Nephron progenitor cell (in vitro differentiated cells): ENCODE results near the gene INHBE.
A peak's percentile ranks its signal among the peaks of the same experiment; 100 is the strongest.

Source experiments
- DNase-seq: peaks from one replicate; pipeline ENCODE4 v3.0.0; 2021
- H3K27ac Mint-ChIP-seq: 2 replicates; pipeline ENCODE4 v1.8.0; 2021; ENCODE audit warnings: mild to moderate bottlenecking, moderate library complexity, mixed read lengths
- H3K27me3 Mint-ChIP-seq: 2 replicates; pipeline ENCODE4 v1.8.0; 2021; ENCODE audit warnings: mild to moderate bottlenecking, low read depth, mixed read lengths; ENCODE audit not compliant: poor library complexity
- H3K36me3 Mint-ChIP-seq: 2 replicates; pipeline ENCODE4 v1.8.0; 2021; ENCODE audit warnings: low read depth, mixed read lengths
- H3K4me1 Mint-ChIP-seq: 2 replicates; pipeline ENCODE4 v1.8.0; 2021; ENCODE audit warnings: mixed read lengths
- H3K4me3 Mint-ChIP-seq: 2 replicates; pipeline ENCODE4 v1.8.0; 2021; ENCODE audit warnings: mild to moderate bottlenecking, moderate library complexity, mixed read lengths
- H3K9me3 Mint-ChIP-seq: 2 replicates; pipeline ENCODE4 v1.8.0; 2021; ENCODE audit warnings: mild to moderate bottlenecking, moderate library complexity, mixed read lengths
- CTCF ChIP-seq: fragments of 200-600 bp; sonication (generic); IDR thresholded peaks from 2 replicates; pipeline ENCODE4 v1.5.0; 2021; ENCODE audit warnings: antibody characterized with exemption

Gene INHBE

GRCh38 chr12:57456737-57457490, 1.8 kb downstream of the INHBE start:
- Mint-ChIP-seq H3K27ac (no peak overlapping the region), H3K9me3 (no peaks in the 10 kb centered on the region), H3K4me1 (peaks cover 77% of the 10 kb centered on the region), H3K27me3 (peaks cover 23% of the 10 kb centered on the region), H3K36me3 (no peaks in the 10 kb centered on the region), H3K4me3 (no peak overlapping the region)
- no peak for TF ChIP-seq CTCF
- DNase-seq, result no peak

- H3K4me1 Mint-ChIP-seq, result peaks cover 75% of the 10 kb centered on the region
Observed at GRCh38 chr12:57458665-57459054, 3.6 kb downstream of the INHBE start.

DNA sequence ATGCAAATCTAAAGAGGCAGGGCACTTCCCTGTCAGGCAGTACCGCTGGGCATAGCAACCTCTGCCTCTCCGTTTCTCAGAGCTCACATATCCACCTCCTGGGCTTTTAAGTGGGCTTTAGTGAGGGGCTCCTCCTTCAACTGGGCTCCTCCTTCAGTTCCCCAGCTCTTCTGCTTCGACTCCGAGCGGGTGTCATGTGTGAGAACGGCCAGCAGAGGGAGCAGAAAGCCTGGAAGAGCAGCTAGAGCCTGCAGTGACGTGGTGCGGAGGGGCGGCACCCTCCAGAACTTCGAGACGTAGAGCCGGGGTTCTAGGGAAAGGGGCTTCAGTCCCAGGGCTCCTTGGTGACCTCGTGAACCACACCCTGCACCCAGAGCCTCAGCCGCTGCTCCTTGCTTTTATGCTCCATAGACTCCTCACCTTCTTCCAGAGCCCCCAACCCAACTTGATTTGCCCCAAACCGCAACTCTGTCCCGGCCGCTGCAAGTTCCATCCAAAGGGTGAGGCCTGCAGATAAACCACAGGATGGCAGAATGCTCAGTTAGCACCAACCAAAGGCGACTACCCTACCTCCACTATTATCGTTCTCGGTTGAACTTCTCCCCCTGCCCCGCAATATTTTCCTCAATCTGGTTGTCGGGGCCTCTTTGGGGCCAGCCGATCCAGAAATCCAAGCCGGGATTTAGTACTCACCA, 4.1 kb downstream of the INHBE start:
- peak; percentile 97 for DNase-seq
- H3K27ac Mint-ChIP-seq, result peak overlapping the region; percentile 80

More at GRCh38 chr12:57458665-57459054, 3.6 kb downstream of the INHBE start:
- Mint-ChIP-seq H3K4me3 (peak overlapping the region; percentile 88), H3K9me3 (no peaks in the 10 kb centered on the region), H3K27me3 (peaks cover 38% of the 10 kb centered on the region), H3K27ac (no peak overlapping the region), H3K36me3 (no peaks in the 10 kb centered on the region)
- TF ChIP-seq CTCF, result no peak
- no peak for DNase-seq

GRCh38 chr12:57459750-57460467, 4.8 kb downstream of the INHBE start, which contains the start of gene GLI1:
Gene GLI1, plus strand, starts transcription at chr12:57459785. Its CDS starts 3,907 bp downstream, at chr12:57463692.
- H3K36me3 Mint-ChIP-seq, result no peaks in the 10 kb centered on the region
- H3K27me3 Mint-ChIP-seq, result peaks cover 49% of the 10 kb centered on the region
- no peak for TF ChIP-seq CTCF
- peaks cover 68% of the 10 kb centered on the region for H3K4me1 Mint-ChIP-seq
- peak within 1 kb of the TSS; percentile 88 for H3K4me3 Mint-ChIP-seq
- peak; percentile 40 for DNase-seq
- no peaks in the 10 kb centered on the region for H3K9me3 Mint-ChIP-seq
- peak within 1 kb of the TSS; percentile 80 for H3K27ac Mint-ChIP-seq

More for the DNA sequence above, 4.1 kb downstream of the INHBE start:
- TF ChIP-seq CTCF, result peak; percentile 83
- H3K4me1 Mint-ChIP-seq, result peaks cover 75% of the 10 kb centered on the region
- H3K27me3 Mint-ChIP-seq, result peaks cover 43% of the 10 kb centered on the region
- no peaks in the 10 kb centered on the region for H3K36me3 Mint-ChIP-seq
- peak overlapping the region; percentile 88 for H3K4me3 Mint-ChIP-seq
- no peaks in the 10 kb centered on the region for H3K9me3 Mint-ChIP-seq

- Mint-ChIP-seq H3K4me3 (peak overlapping the region; percentile 75), H3K27ac (no peak overlapping the region), H3K36me3 (no peaks in the 10 kb centered on the region), H3K27me3 (peaks cover 53% of the 10 kb centered on the region), H3K4me1 (peaks cover 63% of the 10 kb centered on the region), H3K9me3 (no peaks in the 10 kb centered on the region)
- peak; percentile 25 for DNase-seq
- no peak for TF ChIP-seq CTCF
Observed at GRCh38 chr12:57460468-57460784, 5.3 kb downstream of the INHBE start.
